ENCODE results near the gene CHMP3. TPM values are rescaled to one million over a fixed set of nuclear protein-coding genes. Genes with fewer than 3 reads are reported as not detected.

CHMP3 gene
- total RNA-seq, 1 donor from 2014 or later = 149 TPM

DNA sequence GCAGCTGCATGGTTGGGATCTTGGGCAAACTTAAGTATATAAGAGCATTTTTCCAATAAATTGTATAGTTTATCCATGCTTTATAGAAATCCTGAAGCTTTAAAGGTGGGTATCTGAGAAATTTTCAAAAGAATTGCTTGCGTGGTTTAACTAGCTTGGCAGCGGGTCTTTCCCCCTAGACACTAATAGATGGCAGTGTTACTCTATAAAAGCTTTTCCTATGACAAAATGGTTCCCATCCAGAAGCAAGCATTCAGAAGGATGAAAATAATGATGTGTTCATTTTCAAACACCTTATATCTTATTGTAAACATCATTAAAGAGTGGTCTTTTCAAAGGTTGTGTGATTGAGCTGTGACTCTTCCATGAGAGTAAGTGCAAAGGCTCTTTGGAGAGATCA is 76.2 kb downstream of the CHMP3 start:
- no peaks in the 10 kb centered on the region for H3K9me3 ChIP-seq (replicated peaks)
- H3K27ac ChIP-seq (replicated peaks) = no peak overlapping the region
- no peaks in the 10 kb centered on the region for H3K27me3 ChIP-seq (ENCODE audit: low read depth)
- DNase-seq = no peak
- H3K4me3 ChIP-seq = no peak overlapping the region
- TF ChIP-seq, protein P1, sequence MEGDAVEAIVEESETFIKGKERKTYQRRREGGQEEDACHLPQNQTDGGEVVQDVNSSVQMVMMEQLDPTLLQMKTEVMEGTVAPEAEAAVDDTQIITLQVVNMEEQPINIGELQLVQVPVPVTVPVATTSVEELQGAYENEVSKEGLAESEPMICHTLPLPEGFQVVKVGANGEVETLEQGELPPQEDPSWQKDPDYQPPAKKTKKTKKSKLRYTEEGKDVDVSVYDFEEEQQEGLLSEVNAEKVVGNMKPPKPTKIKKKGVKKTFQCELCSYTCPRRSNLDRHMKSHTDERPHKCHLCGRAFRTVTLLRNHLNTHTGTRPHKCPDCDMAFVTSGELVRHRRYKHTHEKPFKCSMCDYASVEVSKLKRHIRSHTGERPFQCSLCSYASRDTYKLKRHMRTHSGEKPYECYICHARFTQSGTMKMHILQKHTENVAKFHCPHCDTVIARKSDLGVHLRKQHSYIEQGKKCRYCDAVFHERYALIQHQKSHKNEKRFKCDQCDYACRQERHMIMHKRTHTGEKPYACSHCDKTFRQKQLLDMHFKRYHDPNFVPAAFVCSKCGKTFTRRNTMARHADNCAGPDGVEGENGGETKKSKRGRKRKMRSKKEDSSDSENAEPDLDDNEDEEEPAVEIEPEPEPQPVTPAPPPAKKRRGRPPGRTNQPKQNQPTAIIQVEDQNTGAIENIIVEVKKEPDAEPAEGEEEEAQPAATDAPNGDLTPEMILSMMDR (IDR thresholded peaks at IDR 0.05; ENCODE audit: borderline replicate concordance) = peak; percentile 20
- intact Hi-C loops (cut with micrococcal nuclease) = no loop called here
- peaks cover 52% of the 10 kb centered on the region for H3K4me1 ChIP-seq
- peaks cover 100% of the 10 kb centered on the region for H3K36me3 ChIP-seq

DNA sequence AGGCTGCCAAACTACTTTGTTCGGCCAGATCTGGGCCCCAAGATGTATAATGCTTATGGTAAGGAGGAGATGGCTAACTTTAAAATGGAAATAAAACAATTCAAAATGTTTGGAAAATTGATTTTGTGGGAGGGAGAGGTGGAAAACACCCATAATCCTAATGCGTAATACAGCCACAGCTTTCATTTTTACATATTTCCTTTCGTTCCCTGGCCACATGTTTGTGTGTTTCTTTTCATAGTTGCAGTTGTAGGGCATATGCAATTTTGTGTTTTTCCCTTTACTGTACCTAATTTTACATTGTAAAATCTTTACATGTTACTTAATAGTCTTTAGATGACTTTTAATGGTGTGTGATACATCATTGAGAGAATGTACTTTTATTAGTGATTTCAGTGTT is 77.4 kb downstream of the CHMP3 start:
- Histone ChIP-seq H3K27me3 (ENCODE audit: low read depth) (no peaks in the 10 kb centered on the region), H3K4me1 (peaks cover 53% of the 10 kb centered on the region), H3K9me3 (replicated peaks) (no peaks in the 10 kb centered on the region), H3K4me3 (no peak overlapping the region), H3K36me3 (peaks cover 100% of the 10 kb centered on the region), H3K27ac (replicated peaks) (no peak overlapping the region)
- TF ChIP-seq, protein P1 (IDR thresholded peaks at IDR 0.05; ENCODE audit: borderline replicate concordance) = no peak
- intact Hi-C loops (cut with micrococcal nuclease) = no loop called here
- no peak for DNase-seq

DNA sequence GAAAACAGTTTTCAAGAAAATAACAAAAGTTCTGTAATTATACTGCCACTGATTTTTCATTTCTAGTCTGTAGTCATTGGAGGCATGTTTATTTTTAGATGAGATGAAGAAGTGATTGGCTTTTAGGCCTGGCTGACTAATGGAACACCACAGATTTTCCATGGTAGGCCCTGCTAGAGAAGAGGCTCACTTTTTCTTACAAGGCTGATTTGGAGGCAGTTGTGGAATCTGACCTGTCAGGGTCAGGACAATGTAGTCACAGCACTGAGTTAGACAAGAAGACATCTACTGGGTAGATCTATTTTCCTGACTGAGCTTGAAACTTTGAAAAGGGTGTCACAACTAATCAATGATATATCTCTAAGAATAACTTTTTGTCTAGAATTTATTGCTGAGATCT is 78.1 kb downstream of the CHMP3 start:
- intact Hi-C loops (cut with micrococcal nuclease) = no loop called here
- no peak for DNase-seq
- H3K9me3 ChIP-seq (replicated peaks) = no peaks in the 10 kb centered on the region
- no peak overlapping the region for H3K27ac ChIP-seq (replicated peaks)
- TF ChIP-seq, protein P1 (IDR thresholded peaks at IDR 0.05; ENCODE audit: borderline replicate concordance) = no peak
- H3K4me3 ChIP-seq = no peak overlapping the region
- H3K27me3 ChIP-seq (ENCODE audit: low read depth) = no peaks in the 10 kb centered on the region
- H3K4me1 ChIP-seq = peaks cover 53% of the 10 kb centered on the region
- H3K36me3 ChIP-seq = peaks cover 99% of the 10 kb centered on the region

DNA sequence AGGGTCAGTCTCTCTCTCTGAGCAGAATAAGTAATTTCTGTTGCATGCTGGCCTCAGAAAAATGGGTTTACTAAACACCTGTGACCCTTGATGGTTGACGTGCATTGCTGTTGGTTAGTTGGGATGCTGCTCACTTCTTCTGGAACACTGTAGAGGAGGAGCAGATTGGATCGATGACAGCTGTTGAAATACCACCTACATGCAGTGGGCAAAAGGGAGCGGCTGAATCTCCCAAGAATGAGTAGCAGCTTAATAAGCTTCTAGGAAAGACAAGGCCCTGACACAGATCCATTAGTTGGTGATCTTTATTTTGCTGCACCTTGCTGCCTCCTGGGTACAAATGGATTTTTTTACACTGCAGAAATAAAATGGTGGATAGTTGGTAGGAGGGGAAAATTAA is 78.9 kb downstream of the CHMP3 start:
- Histone ChIP-seq H3K27ac (replicated peaks) (no peak overlapping the region), H3K27me3 (ENCODE audit: low read depth) (no peaks in the 10 kb centered on the region), H3K4me3 (no peak overlapping the region), H3K9me3 (replicated peaks) (no peaks in the 10 kb centered on the region), H3K36me3 (peaks cover 99% of the 10 kb centered on the region), H3K4me1 (peaks cover 53% of the 10 kb centered on the region)
- intact Hi-C loops (cut with micrococcal nuclease) = no loop called here
- TF ChIP-seq, protein P1 (IDR thresholded peaks at IDR 0.05; ENCODE audit: borderline replicate concordance) = no peak
- DNase-seq = no peak

DNA sequence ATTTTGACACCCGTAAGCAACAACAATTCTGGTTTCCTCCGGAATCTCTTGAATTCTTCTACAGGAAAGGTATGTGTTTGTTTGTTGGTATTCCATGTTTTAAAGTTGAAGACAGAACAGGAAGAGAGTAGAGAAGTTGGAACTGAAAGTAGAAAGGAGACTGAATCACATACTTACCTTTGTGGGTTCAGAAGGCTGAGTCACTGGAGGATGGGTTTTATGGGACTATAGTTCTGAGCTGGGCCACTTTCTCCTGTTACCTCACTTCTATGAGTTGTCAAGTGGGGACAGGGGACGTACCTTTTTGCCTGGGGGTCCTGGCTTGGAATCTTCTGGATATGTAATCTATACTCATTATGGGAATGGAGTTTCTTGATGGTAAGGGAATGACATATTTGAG is 81.2 kb downstream of the CHMP3 start:
- H3K4me1 ChIP-seq = peaks cover 56% of the 10 kb centered on the region
- TF ChIP-seq, protein P1 (IDR thresholded peaks at IDR 0.05; ENCODE audit: borderline replicate concordance) = no peak
- H3K36me3 ChIP-seq = peaks cover 99% of the 10 kb centered on the region
- intact Hi-C loops (cut with micrococcal nuclease) = no loop called here
- no peak overlapping the region for H3K4me3 ChIP-seq
- DNase-seq = no peak
- H3K27me3 ChIP-seq (ENCODE audit: low read depth) = no peaks in the 10 kb centered on the region
- peak overlapping the region; percentile 58 for H3K27ac ChIP-seq (replicated peaks)
- no peaks in the 10 kb centered on the region for H3K9me3 ChIP-seq (replicated peaks)

DNA sequence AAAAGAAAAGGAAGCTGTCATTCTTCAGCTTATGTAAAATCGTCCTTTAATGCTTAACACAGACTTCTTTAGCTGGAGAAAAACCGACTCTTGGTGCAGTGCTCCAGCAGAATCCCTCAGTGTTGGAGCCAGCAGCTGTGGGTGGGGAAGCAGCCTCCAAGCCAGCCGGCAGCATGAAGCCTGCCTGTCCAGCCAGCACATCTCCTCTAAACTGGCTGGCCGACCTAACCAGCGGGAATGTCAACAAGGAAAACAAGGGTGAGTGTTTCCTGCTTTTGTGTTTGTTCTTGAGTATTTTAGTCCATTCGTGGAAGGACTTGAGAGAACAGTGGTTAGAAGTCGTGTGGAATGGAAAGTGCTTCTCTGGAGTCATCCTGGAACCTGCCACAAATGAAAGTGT is 83.1 kb downstream of the CHMP3 start:
- Histone ChIP-seq H3K9me3 (replicated peaks) (no peaks in the 10 kb centered on the region), H3K27ac (replicated peaks) (peak overlapping the region; percentile 58), H3K27me3 (ENCODE audit: low read depth) (no peaks in the 10 kb centered on the region), H3K4me3 (no peak overlapping the region), H3K4me1 (peaks cover 75% of the 10 kb centered on the region), H3K36me3 (peaks cover 94% of the 10 kb centered on the region)
- TF ChIP-seq, protein P1 (IDR thresholded peaks at IDR 0.05; ENCODE audit: borderline replicate concordance) = no peak
- peak; percentile 46 for DNase-seq
- intact Hi-C loops (cut with micrococcal nuclease) = no loop called here
